ENCODE results near the gene MRGPRD. TPM values are rescaled to one million over a fixed set of nuclear protein-coding genes. Genes with fewer than 3 reads are reported as not detected.

The MRGPRD gene
- total and polyA plus RNA-seq, 2 of the 13 experiments (the other 11 are each of a cell fraction or from before 2014, with no cell fraction given), result not detected

GRCh38 chr11:68959465-68960293, 21.1 kb downstream of the MRGPRD start:
- in situ Hi-C loops (cut with HindIII; ENCODE audit: extremely low pct_ligation_motif_present, low pct_unique_long_range_greater_than_20kb) (no loop called here), intact Hi-C loops (cut with micrococcal nuclease; ENCODE audit: unreplicated experiment) (no loop called here)
- 81% methylated on average over 18 of the region's 31 CpGs for WGBS (ENCODE audit: low lambda C conversion rate)
- FAIRE-seq (no peak), ATAC-seq (no peak), DNase-seq (ENCODE audit: low spot score) (no peak)
- ChIA-PET POLR2A (no interaction called here), CTCF (ENCODE audit: low intra/inter-chr PET ratio, low total read pairs) (no interaction called here)
- Histone ChIP-seq H3K27ac (ENCODE audit: extremely low read length, insufficient read depth, low read length) (no peak overlapping the region), H3K4me1 (ENCODE audit: insufficient read depth, low read length) (no peaks in the 10 kb centered on the region), H3K9ac (ENCODE audit: insufficient read depth, low read depth, low read length) (no peak overlapping the region), H4K20me1 (ENCODE audit: insufficient read depth, low read length) (no peaks in the 10 kb centered on the region), H3K36me3 (replicated peaks in 1 of 2; ENCODE audit: control insufficient read depth in 1 of 2, insufficient read depth in 2 of 2, low read length in 2 of 2) (no peaks in the 10 kb centered on the region), H3K4me3 (replicated peaks in 1 of 3; ENCODE audit: insufficient read depth in 1 of 3, low read depth in 2 of 3, low read length in 3 of 3) (no peak overlapping the region), H3K9me3 (ENCODE audit: low read length) (no peaks in the 10 kb centered on the region), H3K4me2 (ENCODE audit: low read depth, low read length) (no peak overlapping the region), H3K79me2 (ENCODE audit: insufficient read depth, low read length) (no peaks in the 10 kb centered on the region), H2AFZ (ENCODE audit: low read length) (no peak overlapping the region), H3K27me3 (ENCODE audit: control insufficient read depth in 1 of 2, insufficient read depth in 2 of 2, low read length in 2 of 2) (peaks cover 2 to 16% of the 10 kb centered on the region in 2 experiments)
- no peak for TF ChIP-seq TRIM22 (IDR thresholded peaks at IDR 0.05)
- TF ChIP-seq MED13 (CRISPR knock-in tag; IDR thresholded peaks at IDR 0.05), result no peak
- TF ChIP-seq ZNF770 (CRISPR knock-in tag; IDR thresholded peaks at IDR 0.05), result no peak
- no peak for TF ChIP-seq ONECUT2 (CRISPR knock-in tag; IDR thresholded peaks at IDR 0.05)
- TF ChIP-seq GABPA (IDR thresholded peaks at IDR 0.05; ENCODE audit: low read depth, low read length), result no peak
- no peak for TF ChIP-seq GABPA (CRISPR knock-in tag; IDR thresholded peaks at IDR 0.05; ENCODE audit: low read depth)
- TF ChIP-seq ZNF34 (CRISPR knock-in tag; IDR thresholded peaks at IDR 0.05; ENCODE audit: borderline replicate concordance), result no peak
- no TSS peak for BruUV-seq (replicated peaks)

Data from HepG2 (cell line).